HepG2 (cell line): ENCODE data around the gene PSMC1. TPM values are rescaled to one million over a fixed set of nuclear protein-coding genes. Genes with fewer than 3 reads are reported as not detected.

Experiments used
- FOXK1 ChIP-seq: sonication (generic); formaldehyde crosslinking; IDR thresholded peaks from 2 replicates; pipeline ENCODE4 v1.4.0; 2020; ENCODE audit warnings: low read depth, missing genetic modification reagents, borderline replicate concordance
- NFATC3 ChIP-seq: sonication (generic); formaldehyde crosslinking; IDR thresholded peaks from 2 replicates; pipeline ENCODE4 v1.5.1; 2020; ENCODE audit warnings: mild to moderate bottlenecking, missing genetic modification reagents
- RBAK ChIP-seq: sonication (generic); formaldehyde crosslinking; IDR thresholded peaks from 2 replicates; pipeline ENCODE4 v1.5.1; 2020; ENCODE audit warnings: mild to moderate bottlenecking, missing genetic modification reagents
- RXRB ChIP-seq: IDR thresholded peaks from 2 replicates; pipeline ENCODE4 v1.6.1; 2016; ENCODE audit warnings: borderline replicate concordance, missing genetic modification reagents, missing compliant biosample characterization
- SPEN ChIP-seq: sonication (generic); formaldehyde crosslinking; IDR thresholded peaks from 2 replicates; pipeline ENCODE4 v1.5.1; 2020; ENCODE audit warnings: low read depth, mild to moderate bottlenecking, missing genetic modification reagents
- TBX2 ChIP-seq: sonication (generic); formaldehyde crosslinking; IDR thresholded peaks from 2 replicates; pipeline ENCODE4 v1.5.0; 2020; ENCODE audit warnings: missing genetic modification reagents, mild to moderate bottlenecking, borderline replicate concordance
- TMF1 ChIP-seq: sonication (generic); formaldehyde crosslinking; IDR thresholded peaks from 2 replicates; pipeline ENCODE4 v1.8.1; 2022; ENCODE audit warnings: low read depth, missing genetic modification reagents
- XRCC5 ChIP-seq: fragments of 200-400 bp; formaldehyde crosslinking; optimal IDR thresholded peaks from 2 replicates; pipeline ENCODE3; 2017; ENCODE audit warnings: mild to moderate bottlenecking, low read length
- ZKSCAN1 ChIP-seq: fragments of 150-350 bp; IDR thresholded peaks from 2 replicates; pipeline ENCODE4 v1.6.1; 2014; ENCODE audit warnings: low read length
- ZNF674 ChIP-seq: sonication (generic); formaldehyde crosslinking; IDR thresholded peaks from 2 replicates; pipeline ENCODE4 v1.5.0; 2020; ENCODE audit warnings: low read depth, mild to moderate bottlenecking, missing genetic modification reagents
- ZNF678 ChIP-seq: sonication (generic); formaldehyde crosslinking; IDR thresholded peaks from 2 replicates; pipeline ENCODE4 v1.4.0; 2020; ENCODE audit warnings: mild to moderate bottlenecking, missing genetic modification reagents
- polyA plus RNA-seq, 8 experiments: library from polyadenylated mRNA; depleted of rRNA in 3 of 8; stranded (reverse) in 7 of 8; unstranded in 1 of 8; fragments of >200 nt; fragmentation: Illumina TruSeq in 4 of 8; extraction: Trizol in 4 of 8; gene quantifications; 2 replicates each; pipeline versions ENCODE4 v1.2.1 to v1.2.3, GENCODE V29; 2011 to 2016; ENCODE audit warnings: low read depth in 4 of 8, missing spikeins in 1 of 8, mixed read lengths in 1 of 8; ENCODE audit not compliant: insufficient read depth in 1 of 8
- total RNA-seq, 5 experiments: library from RNA; depleted of rRNA; stranded (reverse); fragments of >200 nt; fragmentation: Illumina TruSeq; extraction: Trizol; gene quantifications; 2 replicates each; pipeline ENCODE4 v1.2.3, GENCODE V29; 2016; ENCODE audit warnings: low read depth in 1 of 5
- TF ChIP-seq, protein P1 (sequence below): sonication (generic); formaldehyde crosslinking; IDR thresholded peaks from 2 replicates; pipeline ENCODE4 v1.5.1; 2020; ENCODE audit warnings: missing genetic modification reagents, mild to moderate bottlenecking, borderline replicate concordance
- TF ChIP-seq, protein P2 (sequence below): sonication (generic); formaldehyde crosslinking; IDR thresholded peaks from 2 replicates; pipeline ENCODE4 v1.8.1; 2023; ENCODE audit warnings: mild to moderate bottlenecking, moderate library complexity, missing genetic modification reagents
- TF ChIP-seq, protein P3 (sequence below), 2 experiments: fragments of 450-650 bp in 1 of 2; sonication (generic) in 1 of 2; formaldehyde crosslinking in 1 of 2; IDR thresholded peaks; 2 replicates each; pipeline versions ENCODE4 v1.6.1 to v1.8.0; 2016 to 2022; ENCODE audit warnings: antibody characterized with exemption in 1 of 2, mild to moderate bottlenecking in 1 of 2, missing genetic modification reagents in 1 of 2

Gene PSMC1
- total and polyA plus RNA-seq, 2 of the 13 experiments (the other 11 are each of a cell fraction or from before 2014, with no cell fraction given) = 48.6 to 167 TPM

DNA sequence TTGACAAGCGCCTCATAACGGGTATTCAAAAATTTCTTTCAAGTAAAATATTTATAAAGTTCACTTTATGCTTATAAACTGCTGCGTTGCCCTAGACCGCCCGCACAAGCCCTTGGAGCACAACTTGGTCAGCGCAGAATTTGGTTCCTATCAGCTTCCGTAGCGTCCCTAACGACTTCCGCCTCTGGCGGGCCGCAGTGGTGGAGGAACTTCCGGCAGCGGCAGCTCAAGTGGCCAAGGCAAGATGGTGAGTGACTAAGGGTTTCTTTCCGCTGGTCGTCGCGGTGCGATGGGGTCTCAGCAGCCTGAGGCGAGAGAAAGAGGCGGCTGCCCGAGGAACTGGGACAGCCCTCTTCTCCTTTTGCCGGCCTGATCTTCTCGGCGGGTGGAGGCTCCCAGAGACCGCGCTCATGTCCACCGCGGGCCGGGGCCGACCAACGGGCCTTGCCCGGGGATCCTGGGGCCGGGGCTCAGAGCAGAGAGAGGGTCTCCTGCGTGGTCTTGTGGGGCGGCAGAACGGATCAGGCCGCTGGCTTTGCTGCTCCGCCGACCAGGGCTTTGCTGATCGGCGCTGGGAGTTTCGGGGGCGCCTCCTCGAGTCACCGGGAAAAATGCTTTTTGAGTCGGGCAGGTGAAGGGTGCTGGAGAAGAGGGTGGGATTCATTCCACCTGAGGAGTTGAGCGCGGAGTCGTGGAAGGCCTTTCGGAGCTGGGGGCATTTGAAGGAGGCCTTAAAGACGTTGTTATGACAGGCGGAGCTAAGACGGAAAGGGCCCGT is at the start of gene PSMC1 (continued):
- no peak for TF ChIP-seq ZNF678 (CRISPR knock-in tag)
- peak; percentile 93; the same call in 1 of the 2 replicates for TF ChIP-seq SPEN (CRISPR knock-in tag)
- TF ChIP-seq, protein P1, sequence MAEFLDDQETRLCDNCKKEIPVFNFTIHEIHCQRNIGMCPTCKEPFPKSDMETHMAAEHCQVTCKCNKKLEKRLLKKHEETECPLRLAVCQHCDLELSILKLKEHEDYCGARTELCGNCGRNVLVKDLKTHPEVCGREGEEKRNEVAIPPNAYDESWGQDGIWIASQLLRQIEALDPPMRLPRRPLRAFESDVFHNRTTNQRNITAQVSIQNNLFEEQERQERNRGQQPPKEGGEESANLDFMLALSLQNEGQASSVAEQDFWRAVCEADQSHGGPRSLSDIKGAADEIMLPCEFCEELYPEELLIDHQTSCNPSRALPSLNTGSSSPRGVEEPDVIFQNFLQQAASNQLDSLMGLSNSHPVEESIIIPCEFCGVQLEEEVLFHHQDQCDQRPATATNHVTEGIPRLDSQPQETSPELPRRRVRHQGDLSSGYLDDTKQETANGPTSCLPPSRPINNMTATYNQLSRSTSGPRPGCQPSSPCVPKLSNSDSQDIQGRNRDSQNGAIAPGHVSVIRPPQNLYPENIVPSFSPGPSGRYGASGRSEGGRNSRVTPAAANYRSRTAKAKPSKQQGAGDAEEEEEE = no peak
- no peak for TF ChIP-seq ZNF674 (CRISPR knock-in tag)
- TF ChIP-seq RXRB (CRISPR knock-in tag) = peak; percentile 63
- TF ChIP-seq, protein P2, sequence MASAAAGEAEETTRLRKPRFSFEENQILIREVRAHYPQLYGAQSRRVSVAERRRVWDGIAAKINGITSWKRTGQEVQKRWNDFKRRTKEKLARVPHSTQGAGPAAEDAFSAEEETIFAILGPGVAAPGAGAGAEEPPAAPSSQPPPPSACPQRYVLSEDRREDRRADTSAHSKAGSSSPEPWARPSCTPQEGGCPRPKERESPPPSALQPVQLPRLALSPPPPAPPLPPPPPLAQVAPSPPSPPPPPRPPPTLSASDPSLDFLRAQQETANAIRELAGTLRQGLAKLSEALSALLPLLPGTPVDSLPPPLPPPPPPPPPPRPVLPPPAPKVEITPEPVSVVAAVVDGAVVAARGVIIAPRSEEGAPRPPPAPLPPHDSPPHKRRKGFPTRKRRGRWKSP (CRISPR knock-in tag) = peak; percentile 47; the same call in 1 of the 2 replicates
- TF ChIP-seq, protein P3, sequence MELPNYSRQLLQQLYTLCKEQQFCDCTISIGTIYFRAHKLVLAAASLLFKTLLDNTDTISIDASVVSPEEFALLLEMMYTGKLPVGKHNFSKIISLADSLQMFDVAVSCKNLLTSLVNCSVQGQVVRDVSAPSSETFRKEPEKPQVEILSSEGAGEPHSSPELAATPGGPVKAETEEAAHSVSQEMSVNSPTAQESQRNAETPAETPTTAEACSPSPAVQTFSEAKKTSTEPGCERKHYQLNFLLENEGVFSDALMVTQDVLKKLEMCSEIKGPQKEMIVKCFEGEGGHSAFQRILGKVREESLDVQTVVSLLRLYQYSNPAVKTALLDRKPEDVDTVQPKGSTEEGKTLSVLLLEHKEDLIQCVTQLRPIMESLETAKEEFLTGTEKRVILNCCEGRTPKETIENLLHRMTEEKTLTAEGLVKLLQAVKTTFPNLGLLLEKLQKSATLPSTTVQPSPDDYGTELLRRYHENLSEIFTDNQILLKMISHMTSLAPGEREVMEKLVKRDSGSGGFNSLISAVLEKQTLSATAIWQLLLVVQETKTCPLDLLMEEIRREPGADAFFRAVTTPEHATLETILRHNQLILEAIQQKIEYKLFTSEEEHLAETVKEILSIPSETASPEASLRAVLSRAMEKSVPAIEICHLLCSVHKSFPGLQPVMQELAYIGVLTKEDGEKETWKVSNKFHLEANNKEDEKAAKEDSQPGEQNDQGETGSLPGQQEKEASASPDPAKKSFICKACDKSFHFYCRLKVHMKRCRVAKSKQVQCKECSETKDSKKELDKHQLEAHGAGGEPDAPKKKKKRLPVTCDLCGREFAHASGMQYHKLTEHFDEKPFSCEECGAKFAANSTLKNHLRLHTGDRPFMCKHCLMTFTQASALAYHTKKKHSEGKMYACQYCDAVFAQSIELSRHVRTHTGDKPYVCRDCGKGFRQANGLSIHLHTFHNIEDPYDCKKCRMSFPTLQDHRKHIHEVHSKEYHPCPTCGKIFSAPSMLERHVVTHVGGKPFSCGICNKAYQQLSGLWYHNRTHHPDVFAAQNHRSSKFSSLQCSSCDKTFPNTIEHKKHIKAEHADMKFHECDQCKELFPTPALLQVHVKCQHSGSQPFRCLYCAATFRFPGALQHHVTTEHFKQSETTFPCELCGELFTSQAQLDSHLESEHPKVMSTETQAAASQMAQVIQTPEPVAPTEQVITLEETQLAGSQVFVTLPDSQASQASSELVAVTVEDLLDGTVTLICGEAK (IDR thresholded peaks at IDR 0.05) = peak; percentile 62; the same call in 1 of the 2 replicates
- TF ChIP-seq, protein P3 (CRISPR knock-in tag; IDR thresholded peaks at IDR 0.05) = peak; percentile 59; the same call in 1 of the 2 replicates
- peak; percentile 76; the same call in 1 of the 2 replicates for TF ChIP-seq FOXK1
- peak; percentile 73 for TF ChIP-seq XRCC5
- TF ChIP-seq TBX2 (CRISPR knock-in tag) = 0 out of 2 replicates have a peak, but pooled peaks have one; percentile 27
- TF ChIP-seq TMF1 (CRISPR knock-in tag) = peak; percentile 37; the same call in 1 of the 2 replicates
- no peak for TF ChIP-seq NFATC3 (CRISPR knock-in tag)
- TF ChIP-seq ZKSCAN1 = no peak
- no peak for TF ChIP-seq RBAK
